HG02642 (cell line): Measurements from ENCODE around the gene SOX21.

Source experiments
- ATAC-seq: cut with Tn5 transposase; IDR thresholded peaks from one replicate; pipeline ENCODE4 v1.9.1; 2021; ENCODE audit warnings: mild to moderate bottlenecking; ENCODE audit not compliant: unreplicated experiment, poor library complexity

The SOX21 gene

GRCh38 chr13:94683409-94683808 is 28.9 kb downstream of the SOX21 start:
- no peak for ATAC-seq

GRCh38 chr13:94682229-94682628 is 30.1 kb downstream of the SOX21 start:
- ATAC-seq, result no peak

GRCh38 chr13:94679614-94680013 is 32.7 kb downstream of the SOX21 start:
- ATAC-seq, result no peak

GRCh38 chr13:94678845-94679244 is 33.5 kb downstream of the SOX21 start:
- no peak for ATAC-seq

GRCh38 chr13:94677799-94678198 is 34.5 kb downstream of the SOX21 start:
- no peak for ATAC-seq

GRCh38 chr13:94674609-94675348 is 37.6 kb downstream of the SOX21 start:
- peak; percentile 69 for ATAC-seq

GRCh38 chr13:94673851-94674250 is 38.5 kb downstream of the SOX21 start:
- ATAC-seq, result no peak

- no peak for ATAC-seq
Measured at GRCh38 chr13:94672400-94672799, 39.9 kb downstream of the SOX21 start.

- ATAC-seq, result no peak
Measured at GRCh38 chr13:94667190-94667589, 45.2 kb downstream of the SOX21 start.

GRCh38 chr13:94666065-94666464 is 46.3 kb downstream of the SOX21 start:
- ATAC-seq, result no peak

- no peak for ATAC-seq
Measured at GRCh38 chr13:94664889-94665288, 47.5 kb downstream of the SOX21 start.

GRCh38 chr13:94662274-94662945 is 49.9 kb downstream of the SOX21 start:
- no peak for ATAC-seq

GRCh38 chr13:94661406-94661805 is 50.9 kb downstream of the SOX21 start:
- ATAC-seq, result no peak

- ATAC-seq, result no peak
Measured at GRCh38 chr13:94660695-94661326, 51.5 kb downstream of the SOX21 start.
